CD4-positive, alpha-beta T cell treated with Interleukin-10 for 1 hour (primary cell): Measurements from ENCODE around the gene ITGA8.
"Not testable (repeated sequence)": the region's sequence is repeated elsewhere in the genome, so short reads cannot be mapped to it uniquely, and the experiment has no call there.

Experiments used
- DNase-seq: peaks from one replicate; pipeline ENCODE4 v3.0.0-alpha.2; 2020

Gene ITGA8

GRCh38 chr10:15489431-15489830 lies 230.3 kb downstream of the ITGA8 start:
- DNase-seq = no peak

DNA sequence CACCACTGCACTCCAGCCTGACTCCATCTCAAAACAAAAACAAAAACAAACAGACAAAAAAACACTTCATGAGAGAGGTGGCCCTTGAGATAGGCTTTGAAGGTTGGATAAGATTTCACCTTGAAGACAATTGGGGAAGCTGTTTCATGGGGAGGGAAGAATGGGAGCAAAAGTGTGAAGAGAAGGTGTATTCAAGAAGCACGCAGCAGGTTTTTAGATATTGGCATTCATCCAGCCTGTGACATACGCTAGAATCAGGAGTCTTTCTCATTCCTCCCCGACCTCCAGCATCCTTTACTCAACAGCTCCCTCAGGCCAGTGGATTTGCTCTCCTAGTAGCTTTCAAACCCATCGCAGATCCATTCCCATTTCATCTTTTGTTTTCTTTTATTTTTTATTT lies 232.3 kb downstream of the ITGA8 start:
- DNase-seq = no peak

DNA sequence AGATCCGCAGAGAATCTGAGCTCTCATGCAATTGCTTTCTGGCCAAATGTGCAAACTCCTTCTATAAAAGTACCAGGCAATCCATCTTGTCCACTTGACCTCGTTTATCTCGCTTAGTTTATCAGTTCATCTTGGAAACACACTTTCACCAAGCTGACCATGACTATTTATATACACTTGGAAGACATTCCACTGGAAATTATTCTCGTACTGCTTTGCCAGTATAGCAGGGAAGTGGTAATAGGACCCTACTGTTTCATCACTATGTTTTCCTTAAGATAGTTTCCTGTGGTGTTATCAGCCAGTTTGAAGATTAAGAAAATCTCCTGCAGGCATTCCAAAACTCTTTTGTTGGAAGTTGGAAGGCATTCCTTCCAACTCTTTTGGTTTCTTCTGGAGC lies 233.3 kb downstream of the ITGA8 start:
- no peak for DNase-seq

GRCh38 chr10:15485684-15486316 lies 233.9 kb downstream of the ITGA8 start:
- no peak for DNase-seq

DNA sequence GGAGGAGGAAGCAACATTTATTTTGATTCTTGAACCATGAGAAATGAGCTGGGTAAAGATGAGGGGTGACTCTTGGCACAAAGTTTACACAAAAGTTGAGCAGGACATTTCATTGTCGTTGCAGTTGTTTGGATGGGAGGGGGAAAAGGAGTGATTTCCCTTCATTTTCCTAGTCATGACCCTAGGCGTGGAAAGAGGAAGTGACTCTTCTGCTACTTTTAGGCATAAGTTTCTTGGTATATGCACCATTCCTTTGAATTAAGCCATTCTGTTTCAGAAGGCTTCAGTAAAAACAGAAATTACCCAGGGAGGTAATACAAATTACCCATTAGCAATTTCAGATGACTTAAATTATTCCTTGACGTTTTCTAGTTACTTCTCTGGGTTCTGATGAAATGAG lies 234.7 kb downstream of the ITGA8 start:
- DNase-seq = no peak

- DNase-seq = no peak
Observed at GRCh38 chr10:15484128-15484527, 235.6 kb downstream of the ITGA8 start.

GRCh38 chr10:15483215-15484075 lies 236.3 kb downstream of the ITGA8 start:
- no peak for DNase-seq

DNA sequence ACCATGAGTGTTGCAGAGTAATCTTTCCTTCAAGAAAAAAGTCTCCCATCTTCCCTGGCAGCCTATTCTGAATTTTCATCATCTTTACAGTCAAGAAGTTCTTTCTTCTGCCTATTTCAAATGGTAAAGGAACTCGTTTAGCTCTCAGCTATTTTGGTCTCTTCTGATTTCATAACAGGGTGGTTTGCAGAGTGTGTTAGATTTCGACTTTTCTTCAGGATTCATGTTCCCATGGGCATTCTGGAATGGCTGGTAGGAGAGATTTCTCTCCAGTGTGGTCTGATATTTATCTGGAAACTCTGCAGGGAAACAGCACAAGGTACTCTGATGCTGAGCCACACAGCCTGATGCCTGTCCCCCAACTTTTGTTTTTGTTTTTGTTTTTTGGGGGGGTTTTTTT lies 237.6 kb downstream of the ITGA8 start:
- DNase-seq = no peak

DNA sequence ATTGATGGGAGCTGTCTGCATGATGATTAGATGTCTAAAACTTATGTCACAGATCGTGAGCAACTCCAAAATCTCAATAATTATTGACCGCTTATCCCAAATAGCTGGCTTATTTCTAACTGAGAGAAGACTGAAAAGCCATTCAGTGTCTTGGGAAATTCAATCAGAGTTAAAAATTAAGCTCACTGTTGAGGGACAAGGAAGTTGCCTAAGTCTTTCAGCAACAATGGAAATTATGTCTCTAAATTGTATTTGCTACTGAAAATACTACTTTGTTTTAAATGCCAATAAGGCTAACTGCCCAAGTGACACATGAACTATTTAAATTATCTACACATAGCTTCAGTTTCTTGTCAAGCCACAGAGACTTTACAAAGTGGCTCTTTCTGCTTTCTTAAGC lies 240.8 kb downstream of the ITGA8 start:
- DNase-seq = no peak

DNA sequence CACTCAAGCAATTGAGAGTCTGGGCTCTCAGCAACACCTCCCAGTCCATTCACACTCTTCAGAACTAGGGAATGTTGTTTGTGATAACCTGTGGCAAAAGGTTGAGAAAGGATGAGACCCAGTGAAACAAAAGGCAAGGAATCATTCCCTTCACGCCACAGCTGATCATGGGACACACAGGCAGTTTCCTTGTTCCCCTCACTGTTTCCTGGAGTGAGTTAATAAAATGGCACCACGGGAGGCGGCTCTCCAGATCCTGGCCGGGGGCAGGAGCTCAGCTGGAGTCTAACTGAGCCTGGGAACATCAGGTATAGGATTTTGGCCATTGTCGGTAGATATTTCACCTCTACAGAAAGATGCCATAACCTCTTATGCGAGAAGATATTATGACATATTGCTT lies 241.3 kb downstream of the ITGA8 start:
- no peak for DNase-seq

- no peak for DNase-seq
Observed at GRCh38 chr10:15476337-15476736, 243.4 kb downstream of the ITGA8 start.

DNA sequence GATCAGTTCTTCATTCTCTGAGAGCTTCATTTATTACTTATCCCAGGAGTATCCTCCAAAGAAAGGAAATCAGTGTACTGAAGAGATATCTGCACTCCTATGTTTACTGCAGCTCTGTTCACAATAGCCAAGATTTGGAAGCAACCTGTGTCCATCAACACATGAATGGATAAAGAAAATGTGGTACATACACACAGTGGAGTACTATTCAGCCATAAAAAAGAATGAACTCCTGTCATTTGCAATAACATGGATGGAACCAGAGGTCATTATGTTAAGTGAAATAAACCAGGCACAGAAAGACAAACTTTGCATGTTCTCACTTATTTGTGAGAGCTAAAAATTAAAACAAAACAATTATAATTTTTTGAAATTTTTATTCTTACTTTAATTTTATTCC lies 244.3 kb downstream of the ITGA8 start:
- not testable (repeated sequence) for DNase-seq

DNA sequence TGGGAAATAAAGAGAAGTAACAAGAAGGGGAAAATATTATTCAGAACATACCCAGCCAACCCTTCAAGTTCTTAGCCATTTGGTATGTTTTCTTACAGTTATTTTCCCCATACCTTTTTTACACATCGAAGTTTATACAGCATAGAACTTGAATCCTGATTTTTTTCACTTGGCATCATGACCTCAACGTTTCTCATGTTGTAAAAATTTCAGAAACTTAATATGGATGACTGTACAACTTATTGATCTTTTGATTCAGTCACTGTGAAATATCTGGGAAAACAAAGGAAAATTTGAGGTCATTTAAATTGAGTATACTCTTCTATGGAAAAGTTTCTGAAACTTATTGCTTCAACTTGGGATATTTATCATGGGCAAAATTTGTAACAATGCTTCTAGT lies 245.1 kb downstream of the ITGA8 start:
- DNase-seq = no peak

GRCh38 chr10:15473396-15473767 lies 246.3 kb downstream of the ITGA8 start:
- DNase-seq = no peak

GRCh38 chr10:15472431-15473395 lies 247.0 kb downstream of the ITGA8 start:
- DNase-seq = no peak

GRCh38 chr10:15472008-15472407 lies 247.7 kb downstream of the ITGA8 start:
- no peak for DNase-seq

GRCh38 chr10:15469111-15469510 lies 250.6 kb downstream of the ITGA8 start:
- DNase-seq = no peak

GRCh38 chr10:15464381-15464780 lies 255.3 kb downstream of the ITGA8 start:
- DNase-seq = no peak
